ENCODE measurements around the gene DUSP22.
A peak's percentile ranks its signal among the peaks of the same experiment; 100 is the strongest.
"Not testable (repeated sequence)": the region's sequence is repeated elsewhere in the genome, so short reads cannot be mapped to it uniquely, and the experiment has no call there.

The DUSP22 gene, protein sequence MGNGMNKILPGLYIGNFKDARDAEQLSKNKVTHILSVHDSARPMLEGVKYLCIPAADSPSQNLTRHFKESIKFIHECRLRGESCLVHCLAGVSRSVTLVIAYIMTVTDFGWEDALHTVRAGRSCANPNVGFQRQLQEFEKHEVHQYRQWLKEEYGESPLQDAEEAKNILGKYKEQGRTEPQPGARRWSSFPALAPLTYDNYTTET

DNA sequence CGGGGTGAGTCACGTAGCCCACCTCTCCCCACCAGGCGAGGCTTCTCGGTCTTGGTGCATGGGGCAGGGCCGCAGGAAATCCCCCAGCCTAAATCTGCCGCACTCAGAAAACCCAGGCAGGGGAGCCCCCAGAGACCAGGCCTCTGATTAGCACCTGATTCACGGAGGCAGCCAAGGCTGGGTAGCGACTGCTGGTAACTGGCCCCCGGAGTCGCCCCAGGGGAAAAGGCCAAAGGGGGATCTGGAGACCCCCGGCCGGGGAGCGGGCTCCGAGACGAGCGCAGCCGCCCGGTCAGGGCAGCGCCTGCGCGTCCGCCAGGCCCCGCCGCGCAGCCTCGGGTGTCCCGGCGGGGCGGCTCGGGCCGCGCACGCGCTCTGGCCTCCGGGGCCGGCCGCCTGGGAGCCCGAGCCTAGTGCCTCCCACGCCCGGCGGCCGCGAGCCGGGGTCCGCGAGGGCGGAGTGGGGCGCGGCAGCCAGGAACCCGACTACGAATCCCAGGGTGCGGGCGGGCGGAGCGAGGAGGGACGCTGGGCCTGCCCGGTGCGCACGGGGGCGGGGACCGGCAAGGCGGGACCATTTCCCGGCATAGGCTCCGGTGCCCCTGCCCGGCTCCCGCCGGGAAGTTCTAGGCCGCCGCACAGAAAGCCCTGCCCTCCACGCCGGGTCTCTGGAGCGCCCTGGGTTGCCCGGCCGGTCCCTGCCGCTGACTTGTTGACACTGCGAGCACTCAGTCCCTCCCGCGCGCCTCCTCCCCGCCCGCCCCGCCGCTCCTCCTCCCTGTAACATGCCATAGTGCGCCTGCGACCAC, at the start of gene DUSP22:
Gene DUSP22 (plus strand): TSS at position 791 of the 809 bp plus-strand sequence. CDS start 53 bp downstream, outside the sequence.
- DNase-seq: peak; percentile 89

DNA sequence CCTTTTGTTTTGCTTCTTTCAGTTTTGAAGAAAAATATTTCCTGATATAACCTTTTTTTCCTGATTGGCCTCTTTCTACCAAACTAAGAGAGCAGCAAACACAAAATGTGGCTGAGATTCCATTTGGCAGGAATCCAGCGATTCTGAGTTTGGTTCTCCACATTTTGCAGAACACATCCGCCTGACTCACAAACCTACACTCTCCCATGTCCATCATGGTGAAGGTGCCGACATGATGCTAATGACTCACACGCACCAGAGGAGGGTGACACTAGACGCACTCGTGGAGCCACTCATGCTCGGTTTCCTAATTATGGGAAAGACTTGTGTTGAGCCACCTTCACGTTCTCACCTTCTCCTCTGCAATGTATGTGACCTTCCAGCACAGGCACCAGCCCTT, 45.9 kb upstream of the DUSP22 start:
- no peak for DNase-seq

DNA sequence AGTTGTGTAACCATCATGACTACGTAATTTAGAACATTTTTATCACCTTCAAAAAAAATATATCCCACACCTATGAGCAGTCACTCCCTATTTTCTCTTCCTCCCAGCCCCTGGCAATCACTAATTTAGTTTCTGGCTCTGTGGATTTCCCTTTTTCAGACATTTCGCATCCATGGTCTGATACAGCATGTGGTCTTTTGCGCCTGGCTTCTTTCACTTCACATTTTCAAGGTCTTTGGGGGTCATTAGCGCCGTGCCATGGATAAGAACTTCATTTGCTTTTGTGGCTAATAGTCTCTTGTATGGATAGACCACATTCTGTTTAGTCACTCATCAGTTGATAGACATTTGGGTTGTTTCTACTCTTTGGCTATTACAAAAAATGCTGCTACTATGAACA, 44.9 kb upstream of the DUSP22 start:
- DNase-seq: no peak

DNA sequence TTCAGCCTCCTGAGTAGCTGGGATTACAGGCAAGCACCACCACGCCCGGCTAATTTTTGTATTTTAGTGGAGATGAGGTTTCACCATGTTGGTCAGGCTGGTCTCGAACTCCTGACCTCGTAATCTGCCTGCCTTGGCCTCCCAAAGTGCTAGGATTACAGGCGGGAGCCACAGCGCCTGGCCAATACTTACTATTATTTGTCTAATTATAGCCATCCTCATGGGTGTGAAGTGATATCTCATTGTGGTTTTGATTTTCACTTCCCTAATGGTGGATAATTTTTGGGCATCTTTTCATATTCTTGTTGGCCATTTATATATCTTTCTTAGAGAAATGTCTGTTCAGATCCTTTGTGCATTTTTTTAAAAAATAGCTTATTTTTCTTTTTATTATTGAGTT, 44.2 kb upstream of the DUSP22 start:
- DNase-seq: not testable (repeated sequence)

DNA sequence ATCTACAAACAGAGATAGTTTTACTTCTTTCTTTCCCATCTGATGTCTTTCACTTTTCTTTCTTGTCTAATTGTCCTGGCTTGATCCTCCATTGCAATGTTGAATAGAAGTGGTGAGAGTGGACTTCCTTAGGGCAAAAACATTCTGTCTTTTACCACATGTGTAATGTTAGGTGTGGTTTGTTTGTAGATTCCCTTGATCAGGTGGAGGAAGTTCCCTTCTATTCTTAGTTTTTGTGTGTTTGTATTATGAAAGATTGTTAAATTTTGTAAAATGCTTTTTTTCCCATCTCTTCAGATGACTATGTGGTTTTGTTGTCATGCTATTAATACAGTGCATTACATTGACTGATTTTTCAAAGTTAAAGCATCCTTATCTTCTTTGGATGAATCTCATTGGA, 41.6 kb upstream of the DUSP22 start:
- no peak for DNase-seq

DNA sequence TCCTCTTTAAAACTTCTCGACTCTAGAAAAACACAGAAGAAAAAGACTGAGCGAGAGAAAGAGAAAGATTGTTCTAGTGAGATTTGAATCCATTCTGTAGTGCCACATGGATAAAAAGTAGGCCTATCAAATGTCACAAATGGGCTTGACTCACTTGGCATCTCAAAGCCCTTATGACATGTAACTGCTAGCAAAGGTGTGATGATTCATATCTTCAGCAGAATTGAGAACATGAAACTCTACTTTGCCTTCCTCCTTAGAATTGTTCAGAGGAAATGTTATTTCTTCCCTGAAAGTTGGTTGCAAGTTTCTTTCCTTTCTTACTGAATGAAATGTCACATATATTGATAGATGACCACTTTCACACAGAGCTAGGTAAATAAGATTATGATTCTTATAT, 40.4 kb upstream of the DUSP22 start:
- DNase-seq: no peak

DNA sequence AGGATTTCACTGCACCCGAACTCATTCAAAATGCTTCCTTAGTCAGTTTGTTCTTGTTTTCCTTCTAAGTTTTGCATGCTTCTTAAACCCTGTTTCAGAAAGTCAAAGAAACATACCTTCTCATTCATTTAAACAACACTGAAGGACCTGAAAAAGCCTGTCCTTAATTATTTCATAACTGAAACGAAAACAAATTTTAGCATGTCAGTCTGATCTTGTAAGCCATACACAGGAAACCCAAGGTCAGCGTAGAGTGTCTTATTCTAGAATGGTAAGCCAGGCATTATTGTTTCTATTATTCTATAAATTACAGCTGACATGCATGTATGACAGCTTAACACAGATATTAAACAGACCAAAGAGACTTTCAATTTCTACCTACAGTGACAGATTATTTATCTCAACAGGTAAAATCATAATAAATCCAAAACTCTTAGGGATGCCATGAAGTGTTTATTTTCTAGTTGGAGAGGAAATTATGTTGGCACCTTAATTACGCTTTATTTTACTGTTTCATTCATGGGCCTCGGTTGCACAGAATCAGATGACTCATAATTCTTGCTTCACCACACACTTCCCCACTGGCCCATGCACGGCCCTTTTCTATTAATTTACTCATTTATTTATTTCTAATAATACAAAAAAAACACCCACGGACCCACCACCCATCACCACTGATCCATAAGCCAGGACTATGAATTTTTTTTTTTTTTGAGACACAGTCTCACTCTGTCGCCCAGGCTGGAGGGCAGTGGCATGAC, 39.3 kb upstream of the DUSP22 start:
- DNase-seq: no peak

DNA sequence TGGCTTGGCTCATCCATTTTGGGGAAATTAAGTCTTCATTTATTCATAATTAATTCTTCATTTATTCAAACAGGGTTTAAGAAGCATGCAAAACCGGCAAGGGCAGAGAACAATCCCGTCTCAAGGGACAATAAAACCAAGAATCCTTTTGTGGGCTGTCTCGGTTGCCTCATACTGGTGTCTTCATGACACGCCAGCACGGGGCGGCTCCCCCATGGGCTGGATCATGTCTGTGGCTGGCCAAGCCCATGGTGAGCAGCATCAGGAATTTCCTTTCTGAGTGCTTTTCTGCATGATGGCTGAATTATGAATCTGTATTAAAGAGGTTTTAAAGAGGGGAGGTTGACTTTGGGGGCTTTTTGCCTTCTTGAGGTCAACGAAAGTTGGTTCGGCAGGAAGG, 38.3 kb upstream of the DUSP22 start:
- DNase-seq: no peak

DNA sequence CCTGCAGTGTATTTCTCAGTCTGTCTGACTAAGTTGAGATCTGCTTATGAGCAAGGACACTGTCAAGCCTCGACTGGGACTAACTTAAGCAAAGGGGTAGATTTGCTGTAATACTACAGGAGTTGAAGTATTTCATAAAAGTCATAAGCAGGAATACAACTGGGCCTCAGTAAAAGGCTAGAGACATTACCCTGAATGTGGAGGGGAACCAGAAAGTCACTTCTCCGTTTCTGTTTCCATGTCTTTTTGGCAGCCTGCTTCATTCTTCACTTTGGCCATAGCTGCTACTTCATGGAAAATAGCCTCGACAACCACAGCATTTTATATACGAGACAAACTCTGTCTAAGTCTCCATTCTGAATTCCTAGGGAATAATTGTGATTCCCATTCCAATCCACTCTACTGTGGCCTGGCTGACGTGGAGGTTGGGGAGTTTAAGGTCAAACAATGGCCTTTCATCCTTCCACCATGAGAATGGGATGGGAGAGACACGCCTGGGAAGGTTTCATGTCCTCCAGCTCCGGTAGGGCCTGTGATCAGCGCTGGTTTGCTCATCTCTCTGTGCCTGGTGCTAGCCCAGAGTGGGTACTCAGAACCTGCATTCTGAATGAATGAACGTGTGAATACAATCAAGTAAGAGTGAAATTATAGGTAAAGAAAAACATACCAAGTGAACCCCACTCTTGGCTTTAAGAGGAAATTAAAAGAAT, 37.1 kb upstream of the DUSP22 start:
- DNase-seq: no peak

DNA sequence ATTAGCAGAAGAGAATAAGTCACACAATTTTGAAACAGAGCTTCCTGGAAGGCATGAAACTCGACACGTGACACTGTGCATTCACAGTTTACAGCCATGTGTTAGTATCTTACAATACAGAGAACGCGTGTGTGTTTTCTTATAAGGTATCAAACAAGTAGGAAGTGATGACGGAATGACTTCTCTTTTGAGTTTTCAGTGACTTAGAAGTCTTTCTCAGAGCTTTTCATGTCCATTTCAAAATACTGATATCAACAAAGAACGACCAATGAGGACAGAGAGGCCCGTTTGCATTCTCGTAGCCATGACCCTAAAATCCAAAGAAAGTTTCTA, 36.6 kb upstream of the DUSP22 start:
- DNase-seq: no peak

DNA sequence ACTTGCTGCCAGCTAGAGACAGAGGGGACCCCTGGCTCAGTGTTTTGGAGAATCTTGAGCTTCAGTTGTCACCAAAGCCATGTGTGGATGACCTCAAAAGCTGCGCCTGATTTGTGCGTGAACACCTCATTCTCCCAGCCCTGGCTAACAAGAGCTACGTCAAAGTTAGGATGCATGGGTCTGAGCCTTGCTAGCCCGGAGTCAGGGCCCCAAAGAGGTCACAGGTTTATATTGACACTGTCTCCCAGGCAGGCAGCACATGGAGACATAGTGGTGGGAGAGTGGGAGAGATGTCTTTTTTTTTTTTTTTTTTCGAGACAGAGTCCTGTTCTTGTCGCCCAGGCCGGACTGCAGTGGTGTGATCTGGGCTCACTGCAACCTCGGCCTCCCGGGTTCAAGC, 36.1 kb upstream of the DUSP22 start:
- DNase-seq: no peak

DNA sequence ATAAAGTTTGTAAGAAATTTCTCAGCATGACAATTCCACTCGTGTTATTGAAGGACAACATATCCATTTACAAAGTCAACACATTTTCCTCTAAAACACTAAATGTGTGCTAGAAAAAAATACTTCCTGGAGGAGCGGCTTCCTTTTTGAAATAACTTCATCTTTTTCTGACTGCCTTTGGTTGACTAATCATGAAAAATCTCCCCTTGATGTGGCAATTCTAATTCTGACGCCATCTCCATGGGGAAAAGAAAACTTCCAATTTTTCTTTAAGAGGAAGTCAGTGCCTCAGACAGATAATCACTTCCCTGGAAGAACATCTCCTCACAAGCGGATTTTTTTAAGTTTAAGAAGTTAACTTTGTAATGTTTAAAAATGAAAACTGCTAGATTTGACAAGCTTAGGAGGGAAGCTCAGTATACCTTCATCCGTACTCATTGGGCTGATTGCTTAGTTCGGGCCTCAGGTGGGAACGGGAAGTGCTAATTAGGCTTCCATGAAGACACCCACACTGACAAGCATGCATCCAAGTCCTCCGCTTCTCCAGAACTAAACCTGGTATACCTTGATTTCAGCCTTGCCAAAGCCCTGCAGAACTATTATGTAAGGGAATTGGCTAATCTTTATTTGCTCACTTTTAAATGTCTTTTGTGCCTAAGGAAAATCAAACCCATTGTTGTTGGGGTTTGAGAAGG, 35.1 kb upstream of the DUSP22 start:
- DNase-seq: no peak

DNA sequence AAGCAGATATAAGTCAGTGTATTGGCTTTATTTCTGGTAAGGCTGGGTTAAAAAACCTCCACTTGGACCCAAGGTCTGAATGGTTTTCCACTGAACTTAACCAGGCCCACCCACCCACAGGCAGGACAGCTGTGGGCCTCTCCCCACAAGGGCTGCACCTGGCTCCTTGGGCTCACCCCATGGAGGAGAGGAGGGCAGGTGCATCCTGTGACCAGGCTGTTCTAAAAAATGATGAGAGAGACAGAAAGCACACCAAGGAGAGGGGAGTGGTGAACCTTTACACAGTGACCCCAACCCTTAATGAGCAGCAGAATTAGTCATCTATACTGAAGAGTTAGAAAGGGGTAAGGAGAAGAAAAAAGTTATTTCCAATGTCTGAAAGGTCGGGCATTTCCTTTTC, 34.5 kb upstream of the DUSP22 start:
- DNase-seq: no peak

DNA sequence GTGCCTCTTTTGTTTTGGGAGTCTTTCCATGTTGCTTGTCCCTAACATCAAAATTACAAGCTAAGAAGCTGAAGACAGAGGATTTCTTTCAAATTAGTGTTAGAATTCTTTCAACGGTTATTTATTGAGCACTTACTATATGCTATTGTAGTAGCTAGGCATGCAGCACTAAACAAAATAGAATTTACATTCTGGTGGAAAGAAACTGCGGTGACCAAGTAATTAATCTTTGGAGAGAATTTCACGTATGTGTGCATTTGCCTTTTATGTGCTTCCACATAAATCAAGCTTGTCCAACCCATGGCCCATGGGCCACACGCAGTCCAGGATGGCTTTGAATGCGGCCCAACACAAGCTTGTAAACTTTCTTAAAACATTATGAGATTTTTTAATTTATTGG, 33.0 kb upstream of the DUSP22 start:
- DNase-seq: no peak

DNA sequence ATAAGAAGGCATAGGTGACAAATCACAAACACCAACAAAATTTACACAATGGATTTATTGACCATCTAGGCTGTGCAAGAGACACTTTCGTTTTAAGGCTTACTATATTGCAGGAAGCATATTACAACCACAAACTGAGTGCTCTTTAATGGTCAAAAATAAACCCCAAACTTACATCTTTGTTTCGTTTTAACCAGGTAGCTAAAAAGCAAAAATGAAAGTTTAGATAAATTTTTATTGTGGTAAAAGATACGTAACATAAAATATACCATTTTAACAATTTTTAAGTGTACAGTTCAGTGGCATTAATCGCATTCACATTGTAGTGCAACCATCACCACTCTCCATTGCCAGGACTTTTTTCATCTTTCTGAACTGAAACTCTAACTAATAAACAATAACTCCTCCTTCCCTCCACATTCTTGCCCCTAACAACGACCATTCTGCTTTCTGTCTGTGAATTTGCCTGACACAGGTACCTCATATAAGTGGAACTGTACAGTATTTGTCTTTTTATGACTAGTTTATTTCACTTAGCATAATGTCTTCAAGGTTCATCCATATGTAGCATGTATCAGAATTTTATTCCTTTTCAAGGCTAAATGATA, 32.3 kb upstream of the DUSP22 start:
- DNase-seq: no peak

DNA sequence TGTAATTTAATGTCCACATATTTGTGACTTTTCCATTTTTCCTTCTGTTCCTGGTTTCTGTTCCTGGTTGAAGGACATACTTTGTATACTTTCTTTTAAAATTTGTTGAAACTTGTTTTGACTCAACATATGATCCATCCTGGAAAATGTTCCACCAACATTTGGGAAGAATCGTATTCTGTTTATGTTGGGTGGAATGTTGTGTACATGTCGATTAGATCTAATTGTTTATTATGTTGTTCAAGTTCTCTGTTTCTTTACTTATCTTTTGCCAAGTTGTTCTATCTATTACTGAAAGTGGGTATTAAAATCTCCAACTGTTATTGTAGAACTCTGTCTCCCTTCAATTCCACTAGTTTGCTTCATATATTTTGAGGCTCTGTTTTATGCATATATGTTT, 27.7 kb upstream of the DUSP22 start:
- DNase-seq: no peak

DNA sequence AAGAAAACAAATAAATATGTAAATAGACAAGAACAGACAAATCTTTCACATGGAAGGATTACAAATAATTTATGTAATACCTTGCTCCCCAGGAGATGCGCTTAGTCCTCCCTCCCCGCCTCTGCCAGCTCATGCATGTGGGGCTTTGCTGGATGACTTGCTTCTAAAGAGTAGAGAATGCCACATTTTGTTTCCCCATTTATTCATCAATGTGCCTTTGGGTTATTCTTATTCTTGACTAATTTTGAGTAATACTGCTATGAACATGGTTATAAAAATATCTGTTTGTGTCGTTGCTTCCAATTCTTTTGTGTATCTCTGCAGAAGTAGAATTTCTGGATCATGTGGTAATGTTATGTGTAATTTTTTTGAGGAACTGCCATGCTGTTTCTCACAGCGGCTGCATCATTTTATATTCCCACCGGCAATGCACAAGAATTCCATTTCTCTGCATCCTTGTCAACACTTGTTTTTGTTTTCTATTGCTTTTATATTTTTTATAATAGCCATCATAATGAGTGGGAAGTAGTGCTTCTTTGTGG, 23.8 kb upstream of the DUSP22 start:
- no peak for DNase-seq

DNA sequence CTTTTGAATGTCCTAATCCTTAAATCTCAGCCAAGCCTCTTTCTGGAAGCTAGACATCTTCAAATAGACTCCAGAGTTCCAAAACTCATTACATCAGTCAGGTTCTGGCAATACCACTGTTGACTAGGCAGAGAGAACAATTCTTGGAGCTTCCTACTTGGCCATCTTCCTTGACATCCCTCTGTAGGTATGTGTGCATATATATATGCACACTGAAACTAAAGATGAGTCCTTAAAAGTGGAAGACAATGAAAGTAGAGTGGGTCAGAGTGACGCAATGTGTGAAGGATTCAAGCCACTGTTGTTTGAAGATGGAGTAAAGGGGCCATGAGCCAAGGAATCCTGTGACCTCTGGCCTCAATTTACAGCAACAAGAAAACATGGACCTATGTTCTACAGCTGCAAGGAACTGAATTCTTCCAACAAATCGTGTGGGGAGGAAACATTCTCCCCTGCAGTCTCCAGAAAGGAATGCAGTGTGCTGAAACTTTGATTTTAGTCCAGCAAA, 18.7 kb upstream of the DUSP22 start:
- peak; percentile 74 for DNase-seq

DNA sequence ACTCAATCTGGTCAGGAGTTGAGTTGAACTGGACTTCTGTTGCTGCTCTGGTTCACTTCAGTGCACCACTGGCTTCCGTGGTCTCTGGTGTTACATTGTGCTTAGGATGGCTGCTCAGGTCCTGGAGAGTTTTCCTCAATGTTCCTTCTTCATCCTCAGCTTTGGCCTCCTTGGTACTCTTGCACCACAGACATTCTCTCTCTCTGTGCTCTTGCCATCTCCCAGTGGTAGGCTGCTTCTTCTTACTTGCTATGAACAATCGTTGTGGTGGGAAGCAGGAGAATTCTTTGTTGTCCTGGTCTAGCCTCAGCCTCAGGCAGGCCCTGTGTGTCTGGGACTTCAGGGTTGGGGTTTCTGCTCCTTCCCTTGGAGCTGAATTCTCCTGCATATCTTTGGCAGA, 14.5 kb upstream of the DUSP22 start:
- DNase-seq: no peak

DNA sequence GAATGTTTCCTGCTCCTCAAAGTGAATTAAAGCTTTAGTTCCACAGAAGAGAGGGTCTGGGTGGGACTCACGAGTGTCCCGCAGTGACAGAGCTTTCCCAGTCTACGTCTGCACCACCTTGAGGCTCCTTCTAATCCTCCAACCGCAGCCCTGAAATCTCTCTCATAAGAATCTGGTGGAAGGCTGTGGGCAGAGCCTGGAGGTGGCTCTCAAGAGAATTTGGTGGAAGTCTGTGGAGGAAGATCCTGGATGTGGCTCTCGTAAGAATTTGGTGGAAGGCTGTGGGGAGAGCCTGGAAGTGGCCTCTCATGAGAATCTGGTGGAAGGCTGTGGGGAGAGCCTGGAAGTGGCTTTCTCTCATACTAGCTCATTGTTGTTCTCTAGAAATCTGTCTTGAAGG, 13.8 kb upstream of the DUSP22 start:
- DNase-seq: no peak

DNA sequence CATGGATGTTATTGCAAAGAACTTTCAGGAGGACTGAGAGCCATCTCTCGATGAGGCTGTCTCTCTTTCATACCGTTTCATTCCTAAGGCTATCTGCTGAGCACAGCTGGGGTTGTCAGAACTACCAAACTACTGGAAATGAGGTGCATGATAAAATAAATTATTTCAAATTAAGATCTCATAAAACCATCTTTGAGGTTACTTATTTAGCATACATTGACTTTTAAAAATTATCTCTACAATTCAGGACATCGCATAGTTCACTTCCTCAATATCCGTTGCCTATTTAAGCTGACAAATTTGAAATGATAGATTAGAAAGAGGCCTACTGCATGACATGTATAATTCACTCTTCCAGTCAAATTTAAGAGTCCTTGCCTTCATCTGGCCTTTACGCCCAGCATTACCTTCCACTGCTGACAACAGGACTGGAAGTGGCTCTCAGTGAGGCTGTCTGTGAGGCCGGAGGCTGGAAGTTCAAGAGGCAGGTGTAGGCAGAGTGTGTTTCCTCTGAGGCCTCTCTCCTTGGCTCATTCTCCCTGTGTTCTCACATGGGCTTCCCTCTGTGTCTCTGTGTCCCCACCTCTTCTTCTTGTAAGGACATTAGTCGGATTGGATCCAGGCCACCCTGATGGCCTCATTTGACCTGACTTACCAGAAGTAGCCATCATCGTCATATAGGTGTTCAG, 12.8 kb upstream of the DUSP22 start:
- DNase-seq: no peak
